A673 (cell line): Measurements from ENCODE around the gene CLCN5.

Experiments
- CTCF ChIP-seq: fragments of 300-800, 200-600 bp; sonication (generic); conservative IDR thresholded peaks from 2 replicates; pipeline ENCODE4 v1.5.1; 2017; ENCODE audit warnings: low read depth, mild to moderate bottlenecking, antibody characterized with exemption, low read length, moderate library complexity, mixed read lengths
- EZH2 ChIP-seq: fragments of 200-600 bp; sonication (generic); IDR thresholded peaks from 2 replicates; pipeline ENCODE4 v1.6.1; 2017; ENCODE audit warnings: borderline replicate concordance, low read depth, mild to moderate bottlenecking, mixed read lengths, antibody characterized with exemption, low read length; ENCODE audit not compliant: poor library complexity, severe bottlenecking

- TF ChIP-seq CTCF: no peak
- TF ChIP-seq EZH2: no peak
These were observed 44.8 kb upstream of the CLCN5 start for GRCh38 chrX:49877397-49878101.
